Stromal cell of bone marrow (primary cell): ENCODE data around the gene PCDH15.

Experiments
- DNase-seq: peaks from one replicate; pipeline ENCODE4 v3.0.0-alpha.2; 2012; ENCODE audit warnings: low read depth

PCDH15 gene

DNA sequence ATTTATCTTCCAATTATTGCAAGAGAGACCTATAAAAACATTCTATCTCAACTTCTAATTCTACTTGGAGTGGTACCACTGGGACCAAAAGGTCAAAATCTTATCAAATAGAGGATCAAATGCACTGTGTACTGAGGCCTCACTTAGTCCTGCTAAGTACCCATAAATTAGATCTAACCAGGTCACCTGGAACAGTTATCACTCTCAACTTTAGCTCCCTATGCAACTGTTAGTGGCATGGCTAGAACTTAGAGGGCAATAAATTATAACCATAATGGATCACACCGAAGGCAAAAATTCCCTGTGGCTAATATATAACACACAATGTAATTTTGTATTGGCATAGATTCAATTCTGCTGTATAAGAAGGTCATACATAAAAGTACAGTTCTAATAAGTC lies 428.9 kb downstream of the PCDH15 start:
- DNase-seq: no peak

DNA sequence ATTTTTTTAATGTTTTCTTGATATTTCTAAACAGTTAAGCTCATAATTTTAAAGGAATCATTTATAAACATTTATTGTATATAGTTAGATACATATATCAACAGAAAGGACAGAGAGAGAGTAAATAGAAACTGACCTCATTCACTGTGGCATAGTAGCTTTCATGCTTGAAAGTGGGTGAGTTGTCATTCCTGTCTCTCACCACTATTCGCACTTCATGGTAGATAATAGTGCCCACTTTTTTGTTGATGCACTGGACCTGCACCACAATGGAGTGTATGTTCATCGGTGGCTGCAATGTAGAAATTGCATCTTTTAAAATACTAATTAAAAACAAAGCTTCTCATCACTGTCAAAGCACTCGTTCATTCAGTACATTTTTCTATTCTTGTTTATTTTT lies 432.0 kb downstream of the PCDH15 start:
- DNase-seq: no peak

DNA sequence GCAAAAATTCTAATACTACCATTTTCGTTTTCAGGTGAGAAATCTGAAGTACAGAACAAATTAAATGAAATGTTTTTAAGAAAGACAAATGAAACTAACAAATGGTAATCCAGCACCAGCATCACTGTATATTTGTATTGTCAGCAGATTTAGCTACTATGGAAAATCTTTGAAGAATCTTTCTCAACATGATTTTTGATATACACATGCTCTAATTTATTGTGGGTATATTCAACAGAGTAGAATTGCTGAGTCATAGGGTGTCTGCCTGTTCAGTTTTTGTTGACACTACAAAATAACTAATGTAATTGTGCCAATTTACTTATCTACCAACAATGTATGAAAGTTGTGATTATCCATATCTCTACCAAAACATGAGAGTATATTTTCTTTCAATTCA lies 437.6 kb downstream of the PCDH15 start:
- no peak for DNase-seq

DNA sequence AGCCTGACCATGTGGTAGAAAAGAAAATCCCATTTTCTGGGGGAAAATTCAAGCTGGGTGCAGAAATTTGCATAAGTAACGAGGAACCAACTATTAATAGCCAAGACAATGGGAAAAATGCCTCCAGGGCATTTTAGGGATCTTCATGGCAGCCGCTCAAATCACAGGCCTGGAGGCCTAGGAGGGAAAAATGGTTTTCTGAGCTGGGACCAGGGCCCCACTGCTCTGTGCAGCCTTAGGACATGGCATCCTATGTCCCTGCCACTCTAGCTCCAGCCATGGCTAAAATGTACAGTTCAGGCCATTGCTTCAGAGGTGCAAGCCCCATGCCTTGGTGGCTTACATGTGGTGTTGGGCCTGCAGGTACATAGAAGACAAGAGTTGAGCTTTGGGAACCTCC lies 459.0 kb downstream of the PCDH15 start:
- DNase-seq: no peak

DNA sequence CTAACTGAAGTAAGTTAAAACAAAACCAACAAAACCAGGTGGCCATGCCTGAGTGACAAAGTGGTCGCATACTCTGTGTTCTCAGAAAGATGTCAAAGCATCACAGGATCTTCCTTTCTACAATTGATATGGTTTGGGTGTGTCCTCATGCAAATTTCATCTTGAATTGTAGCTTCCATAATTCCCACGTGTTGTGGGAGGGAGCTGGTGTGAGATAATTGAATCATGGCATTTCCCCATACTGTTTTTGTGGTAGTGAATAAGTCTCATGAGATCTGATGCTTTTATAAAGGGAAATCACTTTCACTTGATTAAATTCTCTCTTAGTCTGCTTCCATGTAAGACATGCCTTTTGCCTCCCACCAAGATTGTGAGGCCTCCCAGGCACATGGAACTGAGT lies 465.7 kb downstream of the PCDH15 start:
- DNase-seq: no peak

DNA sequence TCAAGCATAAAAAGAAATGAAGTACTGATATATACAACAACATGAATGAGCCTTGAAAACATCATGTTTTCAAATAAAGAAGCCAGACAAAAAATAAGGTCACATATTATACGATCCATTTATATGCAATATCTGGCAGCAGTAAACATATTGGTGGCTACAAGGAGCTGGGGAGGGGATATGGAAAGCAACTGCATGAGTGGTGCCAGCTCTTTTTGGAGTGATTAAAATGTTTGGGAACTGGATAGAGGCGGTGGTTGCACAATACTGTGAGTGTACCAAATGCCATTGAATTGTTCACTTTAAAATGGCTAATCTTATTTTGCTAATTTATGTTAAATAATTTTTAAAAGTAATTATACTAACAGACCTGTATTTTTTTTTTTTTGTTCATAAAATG lies 481.7 kb downstream of the PCDH15 start:
- no peak for DNase-seq

DNA sequence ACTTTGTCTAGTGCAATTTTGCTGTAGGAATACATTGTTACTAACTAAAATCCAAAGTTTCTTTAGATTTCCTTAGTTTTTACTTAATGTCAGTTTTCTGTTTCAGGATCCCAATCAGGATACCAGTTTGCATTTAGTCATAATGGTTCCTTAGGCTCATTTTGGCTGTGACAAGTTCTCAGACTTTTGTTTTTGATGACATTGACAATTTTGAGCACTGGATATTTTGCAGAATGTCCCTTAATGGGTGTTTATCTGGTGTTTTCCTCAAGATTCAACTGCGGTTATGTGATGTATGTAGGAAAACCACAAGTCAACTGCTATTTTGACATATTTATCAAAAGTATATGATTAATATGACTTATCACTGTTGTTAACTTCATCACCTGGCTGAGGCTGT lies 482.6 kb downstream of the PCDH15 start:
- no peak for DNase-seq

DNA sequence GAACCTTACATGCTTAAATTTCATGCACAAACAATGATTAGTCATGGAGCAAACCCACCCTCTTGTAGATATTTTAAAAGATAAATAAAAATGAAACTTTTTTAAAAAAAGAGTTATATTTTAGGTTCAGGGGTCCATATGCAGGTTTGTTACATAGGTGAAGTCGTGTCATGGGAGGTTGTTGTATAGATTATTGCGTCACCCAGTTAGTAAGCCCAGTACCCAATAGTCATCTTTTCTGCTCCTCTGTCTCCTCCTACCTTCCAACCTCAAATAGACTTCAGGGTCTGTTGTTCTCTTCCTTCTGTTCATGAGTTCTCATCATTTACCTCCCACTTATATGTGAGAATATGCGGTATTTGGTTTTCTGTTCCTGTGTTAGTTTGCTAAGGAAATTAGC lies 486.6 kb downstream of the PCDH15 start:
- no peak for DNase-seq

DNA sequence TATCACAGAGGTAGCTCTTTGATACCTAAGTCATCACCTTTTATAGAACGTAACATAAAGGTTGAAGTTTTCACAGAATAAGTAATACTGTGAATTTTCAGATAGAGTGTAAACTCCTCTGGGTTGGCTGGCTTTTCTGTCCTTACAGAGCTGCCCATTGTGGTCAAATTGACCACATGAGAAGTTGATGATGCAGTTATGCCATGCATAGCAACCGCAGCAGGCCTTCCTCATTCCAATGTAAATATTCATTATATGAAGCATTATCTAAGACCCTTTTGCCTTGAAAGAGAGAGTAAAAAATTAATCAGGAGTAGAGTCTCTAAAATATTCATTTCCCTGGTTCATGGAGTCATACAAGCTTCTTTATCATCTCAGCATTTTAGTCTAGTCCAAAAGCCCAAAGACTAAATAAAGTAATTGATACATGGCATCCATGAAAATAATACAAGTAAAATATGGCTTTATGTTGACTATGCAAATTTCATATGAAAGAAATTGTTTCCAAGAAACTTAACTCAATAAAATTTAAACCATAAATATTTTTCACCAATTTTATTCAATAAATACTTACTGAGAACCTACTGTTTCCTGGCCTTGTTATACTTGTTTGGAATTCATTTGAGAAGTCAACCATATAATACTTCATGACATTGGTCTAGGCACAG lies 516.4 kb downstream of the PCDH15 start:
- DNase-seq: no peak

DNA sequence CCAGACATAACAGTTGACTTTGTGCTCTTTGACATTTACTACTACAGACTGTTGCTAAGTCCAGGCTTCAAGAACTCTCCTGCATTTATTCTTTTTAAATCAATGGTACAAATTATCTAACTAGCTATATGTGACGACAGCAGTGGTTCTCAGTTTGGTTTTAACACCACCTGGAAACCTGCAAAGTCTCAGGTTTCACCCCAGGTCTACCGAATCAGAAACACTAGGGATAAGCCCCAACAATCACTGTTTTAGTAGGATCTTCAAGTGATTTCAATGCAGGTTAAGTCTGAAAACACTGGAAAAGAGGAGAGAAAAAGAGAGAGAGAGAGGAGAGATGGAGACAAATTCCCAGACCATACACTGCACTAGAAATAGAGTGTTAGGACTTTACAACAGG lies 519.0 kb downstream of the PCDH15 start:
- DNase-seq: no peak

DNA sequence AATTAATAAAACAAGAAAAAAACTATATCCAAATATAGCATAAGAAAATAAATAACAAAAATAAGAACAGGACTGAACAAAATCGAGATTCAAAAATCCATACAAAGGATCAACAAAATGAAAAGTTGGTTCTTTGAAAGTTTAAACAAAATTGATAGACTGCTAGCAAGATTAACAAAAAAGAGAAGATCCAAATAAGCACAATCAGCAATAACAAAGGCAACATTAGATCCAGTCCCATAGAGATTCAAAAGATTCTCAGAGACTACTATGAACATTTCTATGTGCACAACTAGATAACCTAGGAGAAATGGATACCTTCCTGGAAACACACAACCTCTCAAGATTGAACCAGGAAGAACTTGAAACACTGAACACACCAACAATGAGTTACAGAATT lies 534.6 kb downstream of the PCDH15 start:
- no peak for DNase-seq

DNA sequence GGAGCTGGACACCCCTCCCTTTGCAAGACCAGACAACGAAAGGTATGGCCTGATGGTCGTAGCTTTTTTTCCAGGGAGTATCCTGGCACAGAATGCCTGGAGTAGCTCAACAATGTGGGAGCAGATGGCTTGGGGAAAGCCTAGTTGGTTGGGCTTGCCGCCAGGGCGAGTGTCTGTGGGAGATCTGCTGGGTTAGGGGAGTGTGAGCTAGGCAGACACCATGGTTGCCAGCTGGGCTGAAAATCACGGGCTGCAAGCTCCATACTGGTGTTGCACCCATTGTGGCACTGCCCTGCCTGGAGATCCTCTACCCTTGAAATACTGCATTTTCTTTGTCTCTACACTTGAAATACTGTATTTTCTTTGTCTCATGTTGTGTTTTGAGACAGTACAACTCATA lies 538.3 kb downstream of the PCDH15 start:
- DNase-seq: no peak

DNA sequence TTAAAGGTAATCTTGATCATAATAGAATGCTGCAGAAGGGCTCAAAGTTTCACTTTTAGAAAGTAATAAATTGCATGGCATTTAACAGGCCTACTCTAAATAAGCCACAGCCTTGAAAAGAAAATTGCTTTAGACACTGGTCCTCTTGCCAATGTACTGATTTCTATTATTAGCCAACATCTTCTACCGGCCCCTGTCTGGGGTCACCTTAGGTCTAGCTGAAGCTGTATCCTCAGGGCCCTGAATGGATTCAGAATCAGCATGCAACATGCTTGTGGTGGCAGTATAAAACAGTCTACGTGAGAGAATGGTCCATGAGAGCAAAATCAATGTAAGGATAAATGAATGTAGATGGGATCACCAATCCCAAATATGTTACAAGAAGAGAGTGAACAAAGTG lies 541.9 kb downstream of the PCDH15 start:
- no peak for DNase-seq

DNA sequence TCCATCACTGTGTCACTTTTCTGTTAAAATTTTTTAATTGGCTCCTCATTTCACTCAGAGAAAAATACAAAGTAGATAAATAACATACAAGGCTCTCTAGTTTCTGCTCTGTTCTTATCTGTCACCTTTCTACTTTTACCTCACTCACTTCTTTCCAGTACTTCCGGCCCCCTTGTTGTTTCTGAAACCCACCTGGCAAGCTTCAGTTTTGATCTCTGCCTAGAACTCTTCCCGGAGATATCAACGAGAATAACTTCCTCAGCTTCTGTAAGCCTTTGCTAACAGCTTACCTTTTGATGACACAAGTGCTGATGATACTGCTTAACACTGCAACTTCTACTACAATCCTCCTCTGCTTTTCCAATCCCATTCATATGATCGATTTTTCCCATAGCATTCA lies 566.2 kb downstream of the PCDH15 start:
- DNase-seq: no peak

DNA sequence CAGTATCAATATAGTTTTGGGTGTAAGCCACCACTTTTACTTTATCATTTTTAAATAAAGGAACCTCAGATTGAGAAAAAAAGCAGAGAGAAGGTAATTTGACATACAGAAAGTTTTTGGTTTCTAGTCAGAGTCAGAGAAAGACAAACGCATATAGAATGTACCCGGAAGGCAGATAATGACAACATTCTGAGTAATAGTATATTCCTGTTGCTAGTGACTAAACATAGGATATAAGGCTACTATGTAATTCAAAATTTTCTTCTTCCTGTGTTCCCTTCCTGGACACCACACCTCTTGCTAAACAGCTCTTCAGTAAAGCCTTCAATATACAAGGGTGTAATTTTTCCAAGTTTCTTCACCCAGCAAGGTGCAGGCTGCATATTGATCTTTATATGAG lies 597.6 kb downstream of the PCDH15 start:
- DNase-seq: no peak

DNA sequence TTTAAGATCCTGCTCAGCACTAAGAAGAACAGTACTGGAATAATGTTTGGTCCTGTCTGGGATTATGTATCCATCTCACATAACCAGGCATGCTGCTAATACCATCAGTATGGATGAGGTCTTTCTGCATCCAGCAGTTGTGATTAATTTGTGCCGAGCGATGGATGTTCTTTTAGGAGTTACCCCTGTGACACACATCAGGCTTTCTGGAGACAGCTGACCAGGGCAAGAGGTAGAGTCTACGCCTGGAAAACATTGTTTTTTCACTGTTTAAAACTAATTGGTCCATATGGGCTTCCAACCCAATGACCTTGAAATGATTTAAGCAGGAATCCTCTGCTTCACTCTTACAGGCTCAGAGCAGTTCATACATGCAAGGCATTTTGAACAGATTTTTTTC lies 603.0 kb downstream of the PCDH15 start:
- DNase-seq: no peak

DNA sequence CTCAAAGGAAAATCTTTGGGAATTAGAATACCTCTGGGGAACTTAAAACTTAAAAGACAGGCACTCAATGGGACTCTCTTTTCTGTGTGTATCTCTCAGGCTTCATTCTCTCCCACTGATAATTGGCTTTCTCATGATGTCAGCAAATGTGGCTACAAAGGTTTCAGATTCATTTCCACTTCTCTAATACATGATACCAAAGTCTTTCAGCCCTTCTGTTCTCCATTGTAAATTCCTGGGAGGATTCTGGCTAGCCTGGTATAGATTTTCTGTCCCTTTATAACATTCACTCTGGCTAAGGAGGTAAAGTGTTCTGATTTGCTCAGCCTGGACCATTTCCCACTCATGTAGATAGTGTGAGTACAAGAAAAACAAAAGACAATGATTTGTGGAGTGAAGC lies 606.2 kb downstream of the PCDH15 start:
- DNase-seq: no peak

DNA sequence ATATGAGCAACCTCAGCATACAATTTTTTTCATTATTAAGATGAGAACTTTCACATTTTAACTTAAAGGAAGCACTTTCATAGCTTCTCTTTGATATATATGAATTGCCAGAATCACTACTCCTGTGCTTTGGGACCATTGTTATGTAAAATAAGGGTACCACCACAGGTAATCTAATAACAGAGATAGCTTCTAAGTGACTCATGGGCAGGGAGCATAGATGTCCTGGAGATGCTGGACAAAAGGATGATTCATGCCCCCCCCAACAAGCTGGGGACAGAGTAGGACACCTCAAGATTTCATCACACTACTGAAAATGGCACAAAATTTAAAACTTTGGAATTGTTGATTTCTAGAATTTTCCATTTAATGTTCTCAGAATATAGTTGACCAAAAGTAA lies 641.1 kb downstream of the PCDH15 start:
- no peak for DNase-seq

DNA sequence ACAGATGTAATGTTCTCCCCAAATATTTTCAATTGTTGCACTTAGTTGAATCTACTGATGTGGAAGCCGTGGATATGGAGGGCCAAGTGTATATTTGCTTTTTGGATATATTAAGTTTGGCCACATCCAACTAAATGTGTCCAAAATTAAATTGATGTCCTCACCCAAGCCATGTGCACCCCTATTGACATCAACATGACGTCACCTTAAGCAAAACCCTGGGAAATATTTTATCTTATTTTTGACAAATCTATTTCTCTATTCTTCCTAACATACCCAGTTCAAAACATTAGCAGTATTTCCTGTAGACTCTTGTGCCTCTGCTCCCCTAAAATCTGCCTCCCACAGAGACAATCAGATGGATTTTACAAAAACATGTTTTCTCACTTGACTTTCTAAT lies 652.5 kb downstream of the PCDH15 start:
- no peak for DNase-seq

DNA sequence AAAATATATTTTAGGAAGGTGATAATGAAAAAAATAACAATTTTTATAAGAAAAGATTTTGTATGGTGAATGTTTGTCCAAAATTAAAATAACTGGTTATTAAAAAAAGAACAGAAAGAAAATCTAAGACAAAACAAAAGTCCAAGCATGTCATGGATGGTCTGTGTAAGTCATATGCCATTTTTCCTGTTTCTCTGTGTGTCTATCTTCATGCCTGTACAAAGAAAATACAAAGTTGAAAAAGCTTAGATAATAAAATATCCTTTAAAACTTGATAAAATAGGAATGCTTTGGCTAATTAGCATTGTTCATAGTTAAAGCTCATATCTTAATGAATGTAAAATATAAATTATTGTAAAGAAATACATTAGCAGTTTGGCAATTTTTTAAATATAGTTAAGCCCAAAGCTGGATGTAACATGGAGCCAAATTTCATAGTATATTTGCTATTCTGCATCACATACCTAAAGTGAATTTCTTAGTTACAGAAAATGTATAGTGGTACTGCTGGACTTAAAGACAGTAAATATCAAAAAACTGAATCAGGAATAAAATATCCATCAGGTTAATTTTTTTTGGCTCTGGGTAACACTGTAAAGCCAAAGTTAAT lies 661.1 kb downstream of the PCDH15 start:
- DNase-seq: no peak

DNA sequence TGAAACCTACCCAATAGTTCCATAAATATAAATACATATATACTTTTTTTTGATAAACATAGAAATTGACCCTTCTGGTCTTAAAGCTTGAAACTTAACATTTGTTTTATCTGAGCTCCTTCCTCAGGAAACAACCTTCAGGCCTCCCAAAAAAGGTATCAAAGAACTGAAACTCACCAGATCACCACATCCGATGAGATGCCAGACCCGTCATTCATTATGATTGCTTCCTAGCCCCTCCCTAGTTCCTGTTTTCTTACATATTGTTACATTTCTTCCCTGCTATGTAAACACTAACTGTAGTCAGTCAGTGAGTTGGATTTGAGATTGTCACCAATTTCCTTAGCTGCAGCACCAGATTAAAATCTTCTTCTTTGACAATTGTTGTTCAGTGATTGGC lies 663.6 kb downstream of the PCDH15 start:
- no peak for DNase-seq

DNA sequence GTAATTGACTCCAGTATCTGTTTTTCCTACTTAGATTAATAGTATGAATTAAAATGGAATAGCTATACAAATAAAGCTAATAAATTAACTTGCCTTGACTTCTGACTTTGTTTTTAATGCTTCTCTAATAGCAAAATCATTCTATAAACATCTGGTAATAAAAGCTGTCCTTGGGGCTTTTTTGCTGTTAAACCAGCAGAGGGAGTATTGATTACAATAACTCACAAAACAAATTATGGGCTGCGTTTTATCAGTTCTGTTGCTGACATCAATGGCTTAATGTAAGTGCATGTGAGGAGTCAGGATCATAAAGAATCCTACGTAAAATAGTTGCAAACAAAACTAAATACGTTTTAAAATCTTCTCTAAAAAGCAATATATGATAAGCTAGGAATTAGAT lies 667.8 kb downstream of the PCDH15 start:
- no peak for DNase-seq

DNA sequence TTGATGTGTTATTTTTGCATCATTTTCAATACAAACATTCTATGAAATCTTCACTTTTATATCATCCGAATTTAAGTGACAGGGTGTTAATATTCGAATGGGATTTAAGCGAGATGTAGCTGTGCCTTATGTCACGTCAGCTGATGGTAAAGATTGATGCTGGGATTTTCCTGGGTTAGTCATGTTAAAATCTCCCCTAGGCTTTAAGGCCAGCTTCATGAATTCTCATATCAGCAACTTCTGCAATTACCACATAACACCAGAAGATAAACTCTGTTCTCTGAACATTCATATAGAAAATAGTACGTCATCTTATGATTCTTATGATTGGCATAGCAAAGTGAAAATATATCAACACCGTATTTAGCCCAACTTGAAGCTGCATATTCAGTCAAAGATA lies 669.2 kb downstream of the PCDH15 start:
- no peak for DNase-seq

DNA sequence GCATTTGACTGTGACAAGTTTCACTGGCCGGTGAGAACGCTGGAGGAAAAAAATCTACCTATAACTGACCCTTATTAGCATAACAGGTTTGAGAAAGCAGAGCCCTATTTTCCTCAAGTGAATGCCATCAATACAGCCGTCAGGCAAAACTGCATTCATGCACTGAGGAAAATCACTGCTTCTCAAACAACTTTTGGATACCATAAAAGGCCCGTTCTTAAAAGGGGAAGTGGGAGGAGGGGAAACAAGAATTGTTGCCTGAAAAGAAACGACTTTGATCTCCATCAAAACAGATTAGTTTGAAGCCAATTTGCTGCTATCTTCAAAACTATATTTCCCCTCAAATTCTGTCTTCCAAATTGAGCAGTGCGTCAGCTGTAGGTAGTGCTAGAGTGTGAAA lies 670.6 kb downstream of the PCDH15 start:
- no peak for DNase-seq
